ENCODE data around the gene GAREM1. TPM values are rescaled to one million over a fixed set of nuclear protein-coding genes. Genes with fewer than 3 reads are reported as not detected.

GAREM1 gene
- total RNA-seq, 2 donors from 2014 or later: not detected

DNA sequence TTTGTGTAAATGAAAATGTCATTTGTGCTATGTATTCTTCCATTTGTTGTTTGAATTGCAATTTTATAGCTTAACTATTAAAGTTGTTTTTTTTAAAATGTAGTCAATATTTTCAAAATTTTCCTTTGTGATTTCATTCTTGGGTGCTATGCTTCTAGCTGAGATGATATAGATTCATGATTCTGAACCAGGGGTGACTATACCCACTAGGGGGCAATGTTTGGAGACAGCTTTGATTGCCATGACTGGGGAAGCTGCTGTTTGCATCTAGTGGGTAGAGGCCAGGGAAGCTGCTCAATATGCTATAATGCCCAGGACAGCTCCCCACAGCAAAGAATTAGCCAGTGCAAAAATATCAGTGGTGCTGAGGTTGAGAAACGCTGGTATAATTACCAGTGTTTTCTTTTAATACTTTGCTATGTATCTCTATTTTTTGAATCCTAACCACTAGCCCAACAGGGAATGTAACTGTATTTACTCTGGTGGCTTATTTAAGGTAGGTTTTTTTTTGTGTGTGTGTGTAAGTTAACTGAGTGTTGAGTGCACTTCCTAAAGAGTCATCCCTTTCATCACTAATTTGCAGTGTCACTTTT is 181.1 kb downstream of the GAREM1 start:
- Mint-ChIP-seq H3K36me3 (no peaks in the 10 kb centered on the region), H3K9me3 (no peaks in the 10 kb centered on the region), H3K4me1 (ENCODE audit: low read depth in 2 of 2) (no peaks in the 10 kb centered on the region), H3K4me3 (no peak overlapping the region), H3K27ac (no peak overlapping the region), H3K27me3 (peaks cover 14 to 23% of the 10 kb centered on the region in 2 donors)
- ATAC-seq (no peak), DNase-seq (ENCODE audit: low spot score) (no peak)

DNA sequence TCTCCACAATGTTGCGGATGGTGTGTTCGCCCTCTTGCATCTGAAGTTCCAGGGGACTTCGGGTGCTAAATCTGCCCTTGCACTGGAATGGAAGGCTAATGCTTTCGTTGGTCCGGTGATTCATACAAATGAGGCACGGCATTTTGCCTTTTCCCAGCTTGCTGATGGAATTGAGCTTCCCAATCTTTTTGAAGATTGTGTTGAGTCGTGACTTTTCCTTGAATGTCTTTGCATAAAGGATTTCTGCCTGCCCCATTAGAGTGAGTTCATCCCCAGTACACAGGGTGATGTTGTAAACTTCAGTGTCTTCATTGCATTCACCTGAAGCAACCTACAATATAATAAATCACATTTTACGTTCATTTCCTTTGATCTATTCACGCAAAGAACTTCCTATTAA is 182.8 kb downstream of the GAREM1 start:
- DNase-seq (ENCODE audit: low spot score) (no peak), ATAC-seq (no peak)
- Mint-ChIP-seq H3K4me1 (ENCODE audit: low read depth in 2 of 2) (no peaks in the 10 kb centered on the region), H3K27ac (no peak overlapping the region), H3K4me3 (no peak overlapping the region), H3K9me3 (no peaks in the 10 kb centered on the region), H3K27me3 (peaks cover 13 to 20% of the 10 kb centered on the region in 2 donors), H3K36me3 (no peaks in the 10 kb centered on the region)

DNA sequence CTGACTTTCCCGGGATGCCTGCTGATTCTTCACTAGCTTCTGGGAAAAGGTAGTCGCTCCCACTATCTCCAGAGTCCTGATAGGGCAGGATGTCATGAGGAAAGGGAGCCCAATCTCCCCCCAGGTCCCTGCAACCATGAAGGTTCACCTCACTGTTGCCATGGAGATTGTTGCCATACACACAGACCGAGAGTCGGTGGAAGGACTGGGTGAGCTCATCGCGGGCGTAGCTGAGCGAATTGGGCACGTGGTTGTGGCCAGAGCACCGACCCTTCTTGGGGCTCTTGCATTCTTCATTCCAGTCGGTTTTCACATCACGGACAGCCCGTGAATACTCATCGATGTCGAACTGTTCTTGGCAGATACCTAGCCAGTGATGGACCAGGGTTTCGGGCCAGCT is 183.4 kb downstream of the GAREM1 start:
- Mint-ChIP-seq H3K4me1 (ENCODE audit: low read depth in 2 of 2) (no peaks in the 10 kb centered on the region), H3K27me3 (peaks cover 9 to 16% of the 10 kb centered on the region in 2 donors), H3K4me3 (no peak overlapping the region), H3K27ac (no peak overlapping the region), H3K9me3 (no peaks in the 10 kb centered on the region), H3K36me3 (no peaks in the 10 kb centered on the region)
- no peak for ATAC-seq
- no peak for DNase-seq (ENCODE audit: low spot score)

DNA sequence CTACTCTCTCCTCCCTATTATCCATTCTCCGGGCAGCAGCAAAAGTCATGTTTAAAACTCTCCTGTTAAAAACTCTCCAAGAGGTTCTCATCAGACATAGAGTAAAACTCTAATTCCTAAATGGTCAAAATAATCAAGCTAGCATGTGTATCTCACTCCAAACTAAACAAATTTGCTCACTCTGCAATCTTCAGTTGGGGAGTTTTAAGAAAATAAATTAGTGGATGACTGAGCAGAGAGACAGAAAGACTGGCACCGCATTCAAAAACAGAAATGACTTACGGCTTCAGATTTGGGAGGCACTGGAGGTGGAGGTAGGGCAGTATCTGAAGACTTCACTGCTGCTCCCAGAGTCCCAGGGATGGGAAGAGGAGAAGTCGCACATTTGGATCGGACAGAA is 183.9 kb downstream of the GAREM1 start:
- Mint-ChIP-seq H3K27me3 (peaks cover 9 to 16% of the 10 kb centered on the region in 2 donors), H3K4me3 (no peak overlapping the region), H3K36me3 (no peaks in the 10 kb centered on the region), H3K4me1 (ENCODE audit: low read depth in 2 of 2) (no peaks in the 10 kb centered on the region), H3K27ac (no peak overlapping the region), H3K9me3 (no peaks in the 10 kb centered on the region)
- ATAC-seq: no peak
- DNase-seq (ENCODE audit: low spot score): no peak

DNA sequence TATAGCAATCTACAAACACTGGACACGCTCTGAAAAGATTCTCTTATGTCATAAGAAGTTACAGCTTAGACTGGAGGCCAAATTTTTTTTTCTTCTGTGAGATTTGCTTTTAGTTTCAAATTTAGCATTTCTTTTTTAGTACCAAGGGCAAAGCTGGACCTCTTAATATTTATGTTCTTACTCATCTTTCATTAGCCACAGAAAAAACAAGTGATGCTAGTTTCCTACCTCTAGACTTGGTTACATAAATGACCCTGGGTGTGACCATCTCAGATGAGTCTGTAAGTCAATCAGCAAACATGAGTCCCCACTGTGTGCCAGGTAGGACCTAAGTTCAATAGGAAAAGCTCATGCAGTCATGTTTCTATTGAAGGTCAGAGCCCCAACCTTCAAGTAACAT is 186.4 kb downstream of the GAREM1 start:
- no peak for ATAC-seq
- Mint-ChIP-seq H3K9me3 (no peaks in the 10 kb centered on the region), H3K27me3 (peaks cover 9 to 16% of the 10 kb centered on the region in 2 donors), H3K27ac (no peak overlapping the region), H3K4me3 (no peak overlapping the region), H3K4me1 (ENCODE audit: low read depth in 2 of 2) (no peaks in the 10 kb centered on the region), H3K36me3 (no peaks in the 10 kb centered on the region)
- no peak for DNase-seq (ENCODE audit: low spot score)

DNA sequence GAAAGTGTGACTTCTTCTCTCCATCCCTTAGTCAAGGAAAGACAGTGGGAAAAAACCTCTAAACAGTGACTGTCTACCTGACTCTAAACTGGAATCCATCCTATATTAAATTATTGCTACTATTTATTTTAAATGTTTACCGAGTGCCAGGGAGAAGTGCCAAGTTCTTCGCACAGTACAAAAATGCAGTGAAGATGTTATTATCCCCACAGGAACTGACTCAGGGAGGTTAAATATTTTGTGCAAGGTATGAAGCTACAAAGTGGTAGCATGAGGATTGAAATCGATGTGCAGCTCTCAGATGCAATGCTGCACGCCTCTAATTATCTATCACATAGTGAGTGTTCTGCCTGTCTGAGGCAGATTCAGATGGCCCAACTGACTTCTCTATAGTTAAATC is 189.8 kb downstream of the GAREM1 start:
- Mint-ChIP-seq H3K27me3 (peaks cover 13 to 17% of the 10 kb centered on the region in 2 donors), H3K4me1 (ENCODE audit: low read depth in 2 of 2) (no peaks in the 10 kb centered on the region), H3K27ac (no peak overlapping the region), H3K36me3 (no peaks in the 10 kb centered on the region), H3K9me3 (no peaks in the 10 kb centered on the region), H3K4me3 (no peak overlapping the region)
- DNase-seq (ENCODE audit: low spot score) (no peak), ATAC-seq (no peak)

DNA sequence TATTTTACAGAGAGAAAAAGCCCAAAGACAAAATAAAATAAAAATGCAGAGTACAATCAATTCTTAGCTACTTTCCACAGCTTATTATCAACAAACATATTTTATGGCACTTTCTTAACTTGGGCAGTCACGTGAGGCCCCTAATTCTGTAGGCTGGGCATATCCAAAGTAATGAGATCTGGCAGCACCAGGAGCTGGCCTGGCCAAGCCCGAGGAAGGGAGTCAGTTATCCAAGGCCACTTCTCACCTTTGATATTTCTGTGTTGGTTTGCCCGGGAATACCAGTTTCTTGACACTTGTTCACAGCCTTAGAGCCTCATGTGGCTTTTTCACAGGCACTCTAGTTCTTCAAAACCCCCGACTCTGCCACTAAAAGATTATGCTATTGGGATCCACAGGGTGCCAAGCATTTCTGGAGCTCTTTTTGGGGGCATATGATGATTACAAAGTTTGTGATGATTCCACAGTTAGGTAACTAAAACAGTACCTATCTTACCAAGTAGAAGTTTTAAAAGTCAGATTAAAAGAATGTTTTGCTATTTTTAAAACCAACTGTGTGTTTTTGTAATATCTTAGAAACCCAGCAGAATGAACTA is 190.4 kb downstream of the GAREM1 start:
- no peak for ATAC-seq
- H3K4me3 Mint-ChIP-seq: no peak overlapping the region
- H3K4me1 Mint-ChIP-seq (ENCODE audit: low read depth in 2 of 2): no peaks in the 10 kb centered on the region
- H3K36me3 Mint-ChIP-seq: no peaks in the 10 kb centered on the region
- peaks cover 9 to 11% of the 10 kb centered on the region in 2 donors for H3K27me3 Mint-ChIP-seq
- DNase-seq (ENCODE audit: low spot score): no peak
- no peak overlapping the region for H3K27ac Mint-ChIP-seq
- H3K9me3 Mint-ChIP-seq: no peaks in the 10 kb centered on the region

DNA sequence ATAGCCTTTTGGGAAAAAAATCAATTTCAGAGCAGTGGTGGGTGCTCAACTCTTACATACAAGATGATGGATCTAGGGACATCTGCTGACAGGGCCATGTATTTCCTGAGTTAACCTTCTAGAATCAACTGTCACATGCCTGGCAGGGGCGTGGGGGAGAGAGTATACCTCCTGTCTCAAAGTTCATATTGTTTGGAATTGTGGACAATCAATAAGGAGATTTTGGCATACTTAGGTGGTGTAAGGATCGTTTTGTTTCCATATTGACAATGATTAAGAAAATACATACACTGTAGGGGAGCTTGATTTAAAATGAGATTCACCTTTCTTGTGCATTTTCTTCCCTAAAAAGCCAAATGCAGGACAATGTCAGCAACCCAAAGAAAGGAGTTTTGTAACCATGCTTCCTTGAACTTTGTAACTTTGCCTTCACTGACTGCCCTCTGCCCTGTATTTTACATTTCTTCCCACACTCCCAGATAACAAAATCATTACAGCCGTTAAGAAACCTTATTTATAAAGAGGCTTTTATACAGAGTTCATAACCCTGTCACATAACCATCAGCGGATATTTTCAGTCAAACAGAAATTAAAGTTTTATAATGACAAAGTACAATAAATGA is 192.4 kb downstream of the GAREM1 start:
- no peak for ATAC-seq
- DNase-seq (ENCODE audit: low spot score): no peak
- H3K4me3 Mint-ChIP-seq: no peak overlapping the region
- no peaks in the 10 kb centered on the region for H3K4me1 Mint-ChIP-seq (ENCODE audit: low read depth in 2 of 2)
- no peak overlapping the region for H3K27ac Mint-ChIP-seq
- H3K36me3 Mint-ChIP-seq: no peaks in the 10 kb centered on the region
- H3K27me3 Mint-ChIP-seq: peaks cover 13 to 21% of the 10 kb centered on the region in 2 donors
- H3K9me3 Mint-ChIP-seq: no peaks in the 10 kb centered on the region

DNA sequence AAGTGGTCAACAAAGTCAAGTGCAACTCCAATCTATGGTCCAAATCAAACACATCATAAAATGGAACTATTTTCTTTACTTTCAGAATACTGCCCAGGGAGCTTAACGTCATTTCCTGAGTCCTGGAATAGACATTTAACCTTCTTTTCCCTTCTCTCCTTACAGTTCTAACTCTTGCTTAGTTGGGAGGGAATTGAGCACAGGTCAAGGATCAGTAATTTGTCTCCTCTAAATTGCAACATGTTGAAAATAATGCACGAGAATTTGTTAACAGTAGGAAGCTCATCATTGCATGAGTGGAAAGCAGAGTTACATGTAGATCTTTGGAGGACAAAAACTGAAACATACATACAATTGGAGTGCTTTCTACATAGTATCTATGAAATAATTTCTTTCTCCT is 193.1 kb downstream of the GAREM1 start:
- Mint-ChIP-seq H3K4me3 (no peak overlapping the region), H3K27ac (no peak overlapping the region), H3K9me3 (no peaks in the 10 kb centered on the region), H3K27me3 (peaks cover 13 to 22% of the 10 kb centered on the region in 2 donors), H3K36me3 (no peaks in the 10 kb centered on the region), H3K4me1 (ENCODE audit: low read depth in 2 of 2) (no peaks in the 10 kb centered on the region)
- DNase-seq (ENCODE audit: low spot score) (no peak), ATAC-seq (no peak)

DNA sequence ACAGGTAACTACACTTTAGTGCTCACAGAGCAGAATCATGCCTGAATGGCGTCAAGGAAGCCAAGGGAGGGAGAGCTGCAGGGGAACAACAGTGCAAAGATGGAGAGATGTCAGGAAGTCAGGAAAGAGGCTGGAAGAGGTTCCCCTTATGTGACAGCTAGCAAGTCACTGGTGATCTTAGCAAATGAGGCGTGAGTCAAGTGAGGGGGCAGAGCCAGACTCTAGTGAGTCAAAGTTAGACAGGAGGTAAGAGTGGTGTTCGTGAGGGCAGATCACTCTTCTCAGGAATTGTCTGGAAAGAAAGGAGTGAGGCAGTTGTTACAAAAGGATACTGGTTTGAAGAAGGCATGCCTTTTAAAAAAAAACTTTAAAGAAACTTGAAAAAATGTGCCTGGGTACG is 193.8 kb downstream of the GAREM1 start:
- H3K9me3 Mint-ChIP-seq: no peaks in the 10 kb centered on the region
- no peaks in the 10 kb centered on the region for H3K4me1 Mint-ChIP-seq (ENCODE audit: low read depth in 2 of 2)
- H3K27me3 Mint-ChIP-seq: peaks cover 13 to 22% of the 10 kb centered on the region in 2 donors
- no peak for ATAC-seq
- H3K36me3 Mint-ChIP-seq: no peaks in the 10 kb centered on the region
- no peak for DNase-seq (ENCODE audit: low spot score)
- no peak overlapping the region for H3K27ac Mint-ChIP-seq
- no peak overlapping the region for H3K4me3 Mint-ChIP-seq

DNA sequence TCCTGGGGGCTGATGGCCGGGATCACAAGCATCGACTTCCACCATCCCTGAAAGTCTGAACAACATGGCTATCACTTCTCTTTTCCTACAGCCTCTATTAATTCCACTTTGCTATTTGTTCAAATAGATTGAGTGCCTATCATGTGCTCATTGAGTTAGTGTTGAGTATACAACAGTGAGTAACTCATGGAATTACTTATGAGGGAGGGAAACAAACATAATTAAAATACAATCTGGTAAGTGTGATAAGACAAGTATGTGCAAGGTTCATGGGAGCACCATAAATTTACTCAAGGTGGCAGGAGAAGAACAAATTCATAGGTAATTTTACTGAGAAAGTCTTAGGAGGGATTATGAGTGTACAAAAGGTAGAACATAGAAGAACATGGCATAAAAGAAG is 194.4 kb downstream of the GAREM1 start:
- H3K4me3 Mint-ChIP-seq: no peak overlapping the region
- H3K4me1 Mint-ChIP-seq (ENCODE audit: low read depth in 2 of 2): no peaks in the 10 kb centered on the region
- H3K27ac Mint-ChIP-seq: no peak overlapping the region
- no peaks in the 10 kb centered on the region for H3K36me3 Mint-ChIP-seq
- DNase-seq (ENCODE audit: low spot score) (no peak), ATAC-seq (no peak)
- H3K9me3 Mint-ChIP-seq: no peaks in the 10 kb centered on the region
- H3K27me3 Mint-ChIP-seq: peaks cover 13 to 22% of the 10 kb centered on the region in 2 donors

DNA sequence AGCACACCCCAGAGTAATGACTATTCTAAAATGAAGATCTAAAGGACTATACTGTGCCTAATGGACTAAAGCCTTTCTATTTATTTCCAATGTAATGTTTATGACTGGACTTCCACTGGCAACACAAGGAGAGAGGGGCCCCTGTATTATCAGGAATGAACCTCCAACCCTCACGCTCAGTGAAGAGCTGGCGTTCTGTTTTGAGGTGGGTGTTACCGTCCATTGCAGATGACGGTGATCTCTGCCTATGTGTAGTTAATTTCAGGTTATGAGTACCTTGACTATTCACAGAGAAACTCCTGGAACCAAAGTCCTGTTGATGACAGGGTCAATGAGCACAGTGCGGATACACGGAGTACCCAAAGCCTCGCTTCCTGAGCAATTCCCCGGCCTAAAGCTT is 195.5 kb downstream of the GAREM1 start:
- Mint-ChIP-seq H3K27me3 (peaks cover 13 to 22% of the 10 kb centered on the region in 2 donors), H3K4me1 (ENCODE audit: low read depth in 2 of 2) (no peaks in the 10 kb centered on the region), H3K27ac (no peak overlapping the region), H3K36me3 (no peaks in the 10 kb centered on the region), H3K9me3 (no peaks in the 10 kb centered on the region), H3K4me3 (no peak overlapping the region)
- ATAC-seq (no peak), DNase-seq (ENCODE audit: low spot score) (no peak)

DNA sequence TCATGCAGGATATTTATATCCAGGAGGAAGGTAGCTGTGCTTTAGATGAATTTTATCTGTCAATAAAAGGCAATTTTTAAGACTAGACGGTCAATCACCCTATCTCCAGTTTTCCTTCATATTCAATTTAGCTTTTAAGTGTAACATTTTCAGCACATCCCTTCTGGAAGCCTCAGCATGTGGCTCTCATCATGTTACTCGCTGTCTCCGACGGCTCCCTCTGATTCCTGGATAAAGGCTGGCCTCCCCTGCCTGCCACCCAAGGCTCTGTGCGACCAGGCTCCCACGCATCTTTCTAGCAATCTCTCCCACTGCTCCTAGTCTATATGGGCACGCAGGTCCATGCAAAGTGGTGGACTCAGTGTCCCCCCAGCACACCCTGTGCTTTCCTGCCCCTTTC is 196.4 kb downstream of the GAREM1 start:
- ATAC-seq: no peak
- peaks cover 17 to 22% of the 10 kb centered on the region in 2 donors for H3K27me3 Mint-ChIP-seq
- no peak for DNase-seq (ENCODE audit: low spot score)
- no peak overlapping the region for H3K27ac Mint-ChIP-seq
- no peaks in the 10 kb centered on the region for H3K9me3 Mint-ChIP-seq
- H3K4me1 Mint-ChIP-seq (ENCODE audit: low read depth in 2 of 2): no peaks in the 10 kb centered on the region
- H3K36me3 Mint-ChIP-seq: no peaks in the 10 kb centered on the region
- no peak overlapping the region for H3K4me3 Mint-ChIP-seq

DNA sequence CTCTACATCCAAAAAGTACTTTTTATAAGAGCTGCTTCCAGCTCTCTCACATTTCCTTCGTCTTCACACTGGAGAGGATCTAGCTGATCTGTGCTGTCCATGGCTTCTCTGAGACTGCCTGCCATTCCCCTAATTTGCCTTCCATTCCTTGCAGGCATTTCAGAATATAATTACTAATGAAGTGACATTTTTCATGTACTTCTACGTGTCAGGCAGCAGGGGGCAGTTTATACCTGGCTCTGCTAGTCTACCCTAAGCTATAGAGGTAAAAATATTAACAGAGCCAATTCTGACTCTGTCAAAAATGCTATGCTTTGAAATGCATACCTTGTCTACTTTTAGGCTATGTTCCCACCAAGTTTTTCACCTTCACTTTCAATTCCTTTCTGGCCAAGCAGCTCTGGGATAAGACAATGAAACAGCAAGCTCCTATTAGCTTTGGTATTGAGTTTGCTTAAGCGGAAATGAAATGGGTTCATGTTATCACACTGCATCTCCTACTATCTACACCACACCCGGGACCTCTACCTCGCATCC is 198.9 kb downstream of the GAREM1 start:
- Mint-ChIP-seq H3K27me3 (peaks cover 14 to 20% of the 10 kb centered on the region in 2 donors), H3K4me3 (no peak overlapping the region), H3K4me1 (ENCODE audit: low read depth in 2 of 2) (no peaks in the 10 kb centered on the region), H3K9me3 (no peaks in the 10 kb centered on the region), H3K36me3 (no peaks in the 10 kb centered on the region), H3K27ac (no peak overlapping the region)
- no peak for ATAC-seq
- no peak for DNase-seq (ENCODE audit: low spot score)

All from natural killer cell treated with Interleukin-12 subunit alpha and Interleukin-12 subunit beta and Interleukin-15 and Interleukin-18, amount 100 ng/mL, for 72 hours (primary cell).